ENCODE results near the gene SNX22.

The SNX22 gene

GRCh38 chr15:64191971-64192830 is 40.7 kb downstream of the SNX22 start:
- no peaks in the 10 kb centered on the region for H3K36me3 ChIP-seq (ENCODE audit: control insufficient read depth, insufficient read depth, low read length)

GRCh38 chr15:64193971-64194370 is 42.4 kb downstream of the SNX22 start:
- H3K27ac ChIP-seq = no peak overlapping the region
- no peaks in the 10 kb centered on the region for H3K36me3 ChIP-seq (ENCODE audit: control insufficient read depth, insufficient read depth, low read length)
- H3K9me3 ChIP-seq (ENCODE audit: control insufficient read depth, low read length) = no peaks in the 10 kb centered on the region
- no peak overlapping the region for H3K4me2 ChIP-seq (ENCODE audit: low read length)
- no peak overlapping the region for H3K9ac ChIP-seq
- H3K79me2 ChIP-seq = no peaks in the 10 kb centered on the region
- no peak for TF ChIP-seq CTCF (IDR thresholded peaks at IDR 0.05)
- H3K27me3 ChIP-seq (ENCODE audit: control insufficient read depth, insufficient read depth, low read length) = no peaks in the 10 kb centered on the region
- H3K4me1 ChIP-seq = peaks cover 10% of the 10 kb centered on the region
- H2AFZ ChIP-seq = no peak overlapping the region
- no peak overlapping the region for H3K4me3 ChIP-seq (ENCODE audit: low read depth, low read length)

More at GRCh38 chr15:64191971-64192830, 40.7 kb downstream of the SNX22 start:
- no peaks in the 10 kb centered on the region for H3K9me3 ChIP-seq (ENCODE audit: control insufficient read depth, low read length)
- no peak overlapping the region for H3K9ac ChIP-seq
- peaks cover 4% of the 10 kb centered on the region for H3K4me1 ChIP-seq
- no peaks in the 10 kb centered on the region for H3K27me3 ChIP-seq (ENCODE audit: control insufficient read depth, insufficient read depth, low read length)
- H3K79me2 ChIP-seq = no peaks in the 10 kb centered on the region
- H3K27ac ChIP-seq = no peak overlapping the region
- H3K4me2 ChIP-seq (ENCODE audit: low read length) = no peak overlapping the region
- TF ChIP-seq CTCF (IDR thresholded peaks at IDR 0.05) = no peak
- no peak overlapping the region for H2AFZ ChIP-seq
- no peak overlapping the region for H3K4me3 ChIP-seq (ENCODE audit: low read depth, low read length)

- H3K4me3 ChIP-seq (ENCODE audit: low read depth, low read length) = no peak overlapping the region
- no peaks in the 10 kb centered on the region for H3K27me3 ChIP-seq (ENCODE audit: control insufficient read depth, insufficient read depth, low read length)
- H3K9me3 ChIP-seq (ENCODE audit: control insufficient read depth, low read length) = no peaks in the 10 kb centered on the region
- H3K79me2 ChIP-seq = no peaks in the 10 kb centered on the region
- H3K36me3 ChIP-seq (ENCODE audit: control insufficient read depth, insufficient read depth, low read length) = no peaks in the 10 kb centered on the region
- H3K4me1 ChIP-seq = peaks cover 10% of the 10 kb centered on the region
- H3K27ac ChIP-seq = peak overlapping the region; percentile 29
- no peak for TF ChIP-seq CTCF (IDR thresholded peaks at IDR 0.05)
- H2AFZ ChIP-seq = no peak overlapping the region
- no peak overlapping the region for H3K9ac ChIP-seq
- H3K4me2 ChIP-seq (ENCODE audit: low read length) = no peak overlapping the region
Measured at GRCh38 chr15:64197425-64197824, 45.9 kb downstream of the SNX22 start.

- H3K4me1 ChIP-seq = no peaks in the 10 kb centered on the region
- H3K27ac ChIP-seq = no peak overlapping the region
- H3K4me3 ChIP-seq (ENCODE audit: low read depth, low read length) = no peak overlapping the region
- H2AFZ ChIP-seq = no peak overlapping the region
- no peaks in the 10 kb centered on the region for H3K79me2 ChIP-seq
- no peaks in the 10 kb centered on the region for H3K9me3 ChIP-seq (ENCODE audit: control insufficient read depth, low read length)
- H3K9ac ChIP-seq = no peak overlapping the region
- H3K27me3 ChIP-seq (ENCODE audit: control insufficient read depth, insufficient read depth, low read length) = no peaks in the 10 kb centered on the region
- H3K4me2 ChIP-seq (ENCODE audit: low read length) = no peak overlapping the region
- H3K36me3 ChIP-seq (ENCODE audit: control insufficient read depth, insufficient read depth, low read length) = no peaks in the 10 kb centered on the region
- TF ChIP-seq CTCF (IDR thresholded peaks at IDR 0.05) = no peak
Measured at GRCh38 chr15:64205202-64205601, 53.7 kb downstream of the SNX22 start.

All from parathyroid adenoma (tissue), 2 donors.